Left ventricle myocardium inferior (tissue), 1 donor: ENCODE results near the gene MN1. TPM values are rescaled to one million over a fixed set of nuclear protein-coding genes. Genes with fewer than 3 reads are reported as not detected.

Experiments
- DNase-seq: peaks from one replicate; pipeline ENCODE4 v3.0.0-alpha.2; 2020
- H3K27ac ChIP-seq: fragments of 200-600 bp; replicated peaks from 2 replicates; pipeline ENCODE4 v1.8.0; 2021
- H3K27me3 ChIP-seq: fragments of 200-600 bp; 2 replicates; pipeline ENCODE4 v1.8.0; 2021; ENCODE audit warnings: low read depth
- H3K36me3 ChIP-seq: fragments of 200-600 bp; 2 replicates; pipeline ENCODE4 v1.8.0; 2021
- H3K4me1 ChIP-seq: fragments of 200-600 bp; 2 replicates; pipeline ENCODE4 v1.8.0; 2021
- H3K4me3 ChIP-seq: fragments of 200-600 bp; 2 replicates; pipeline ENCODE4 v1.8.0; 2021; ENCODE audit warnings: mild to moderate bottlenecking, moderate library complexity
- H3K9me3 ChIP-seq: fragments of 200-600 bp; replicated peaks from 2 replicates; pipeline ENCODE4 v1.8.0; 2021
- intact Hi-C: fragments of 100-400 bp; cut with micrococcal nuclease; formaldehyde crosslinking; loops from one replicate; pipeline ENCODE4 v1.11.0; 2022
- total RNA-seq: library from RNA; stranded (reverse); fragmentation: NEBNext Ultra II Directional; extraction: Animal tissue kit (Norgen Biotek cat#: 25700); gene quantifications from one replicate; pipeline ENCODE4 v1.2.1, GENCODE V29; 2021
- TF ChIP-seq, protein P1 (sequence below): fragments of 200-600 bp; IDR thresholded peaks from 2 replicates; pipeline ENCODE4 v1.8.0; 2021; ENCODE audit warnings: antibody characterized with exemption, mild to moderate bottlenecking, borderline replicate concordance
- donor health status: DM: no; HTN: yes; CAD: no; lungs with severe emphysema.

The MN1 gene
- total RNA-seq, 1 donor from 2014 or later = 7.7 TPM

DNA sequence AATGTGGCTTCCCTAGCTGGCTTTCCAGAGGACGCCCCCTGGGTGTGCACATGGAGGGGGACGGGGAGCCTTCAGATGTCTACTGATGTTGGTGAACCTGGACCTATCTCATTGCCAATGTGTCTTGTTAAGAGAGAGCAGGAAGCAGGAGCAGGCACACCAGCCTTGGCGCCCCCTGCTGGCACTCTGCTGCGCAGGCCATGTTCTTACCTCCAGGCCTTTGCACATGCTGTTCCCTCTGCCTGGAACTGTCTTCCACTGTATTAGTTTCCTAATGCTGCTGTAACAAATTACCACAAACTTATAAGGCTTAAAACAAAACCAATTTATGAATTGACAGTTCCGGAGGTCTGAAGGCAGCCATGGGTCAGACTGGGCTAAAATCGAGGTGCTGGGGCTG is 23.6 kb upstream of the MN1 start:
- DNase-seq = no peak

GRCh38 chr22:27823221-27823620 is 21.7 kb upstream of the MN1 start:
- no peaks in the 10 kb centered on the region for H3K27me3 ChIP-seq
- H3K9me3 ChIP-seq = peaks cover 7% of the 10 kb centered on the region
- H3K27ac ChIP-seq = no peak overlapping the region
- intact Hi-C loops = no loop called here
- H3K4me1 ChIP-seq = no peaks in the 10 kb centered on the region
- no peaks in the 10 kb centered on the region for H3K36me3 ChIP-seq
- TF ChIP-seq, protein P1, sequence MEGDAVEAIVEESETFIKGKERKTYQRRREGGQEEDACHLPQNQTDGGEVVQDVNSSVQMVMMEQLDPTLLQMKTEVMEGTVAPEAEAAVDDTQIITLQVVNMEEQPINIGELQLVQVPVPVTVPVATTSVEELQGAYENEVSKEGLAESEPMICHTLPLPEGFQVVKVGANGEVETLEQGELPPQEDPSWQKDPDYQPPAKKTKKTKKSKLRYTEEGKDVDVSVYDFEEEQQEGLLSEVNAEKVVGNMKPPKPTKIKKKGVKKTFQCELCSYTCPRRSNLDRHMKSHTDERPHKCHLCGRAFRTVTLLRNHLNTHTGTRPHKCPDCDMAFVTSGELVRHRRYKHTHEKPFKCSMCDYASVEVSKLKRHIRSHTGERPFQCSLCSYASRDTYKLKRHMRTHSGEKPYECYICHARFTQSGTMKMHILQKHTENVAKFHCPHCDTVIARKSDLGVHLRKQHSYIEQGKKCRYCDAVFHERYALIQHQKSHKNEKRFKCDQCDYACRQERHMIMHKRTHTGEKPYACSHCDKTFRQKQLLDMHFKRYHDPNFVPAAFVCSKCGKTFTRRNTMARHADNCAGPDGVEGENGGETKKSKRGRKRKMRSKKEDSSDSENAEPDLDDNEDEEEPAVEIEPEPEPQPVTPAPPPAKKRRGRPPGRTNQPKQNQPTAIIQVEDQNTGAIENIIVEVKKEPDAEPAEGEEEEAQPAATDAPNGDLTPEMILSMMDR = no peak
- no peak overlapping the region for H3K4me3 ChIP-seq
- DNase-seq = no peak

More for the DNA sequence above, 23.6 kb upstream of the MN1 start:
- no peaks in the 10 kb centered on the region for H3K4me1 ChIP-seq
- H3K4me3 ChIP-seq = no peak overlapping the region
- no peak overlapping the region for H3K27ac ChIP-seq
- peaks cover 3% of the 10 kb centered on the region for H3K9me3 ChIP-seq
- no peaks in the 10 kb centered on the region for H3K36me3 ChIP-seq
- H3K27me3 ChIP-seq = no peaks in the 10 kb centered on the region
- intact Hi-C loops = no loop called here
- TF ChIP-seq, protein P1 = peak; percentile 35

- TF ChIP-seq, protein P1 = no peak
- DNase-seq = no peak
- Histone ChIP-seq H3K4me3 (no peak overlapping the region), H3K9me3 (peaks cover 7% of the 10 kb centered on the region), H3K4me1 (no peaks in the 10 kb centered on the region), H3K27me3 (no peaks in the 10 kb centered on the region), H3K36me3 (no peaks in the 10 kb centered on the region), H3K27ac (no peak overlapping the region)
- intact Hi-C loops = no loop called here
Measured at GRCh38 chr22:27820896-27821866, 19.6 kb upstream of the MN1 start.

DNA sequence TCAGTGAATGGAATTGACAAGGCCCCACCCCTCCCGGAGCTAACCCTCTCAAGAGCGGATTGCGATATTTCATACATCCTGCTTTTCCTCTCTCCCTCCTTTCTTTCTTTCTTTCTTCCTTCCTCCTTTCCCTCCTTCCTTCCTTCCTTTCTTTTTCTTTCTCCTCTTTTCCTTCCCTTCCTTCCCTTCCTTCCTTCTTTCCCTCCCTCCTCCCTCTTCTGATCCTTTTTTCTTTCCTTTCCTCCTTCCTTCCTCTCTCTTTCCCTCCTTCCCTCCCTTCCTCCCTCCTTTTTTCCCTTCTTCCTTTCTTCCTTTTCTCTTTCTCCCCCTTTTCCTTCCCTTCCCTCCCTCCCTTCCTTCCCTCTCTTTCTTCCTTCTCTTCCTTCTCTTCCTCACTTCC is 15.0 kb upstream of the MN1 start:
- no peak overlapping the region for H3K4me3 ChIP-seq
- intact Hi-C loops = no loop called here
- H3K9me3 ChIP-seq = peaks cover 7% of the 10 kb centered on the region
- no peak overlapping the region for H3K27ac ChIP-seq
- no peak for DNase-seq
- no peaks in the 10 kb centered on the region for H3K4me1 ChIP-seq
- no peaks in the 10 kb centered on the region for H3K27me3 ChIP-seq
- no peaks in the 10 kb centered on the region for H3K36me3 ChIP-seq
- TF ChIP-seq, protein P1 = no peak

DNA sequence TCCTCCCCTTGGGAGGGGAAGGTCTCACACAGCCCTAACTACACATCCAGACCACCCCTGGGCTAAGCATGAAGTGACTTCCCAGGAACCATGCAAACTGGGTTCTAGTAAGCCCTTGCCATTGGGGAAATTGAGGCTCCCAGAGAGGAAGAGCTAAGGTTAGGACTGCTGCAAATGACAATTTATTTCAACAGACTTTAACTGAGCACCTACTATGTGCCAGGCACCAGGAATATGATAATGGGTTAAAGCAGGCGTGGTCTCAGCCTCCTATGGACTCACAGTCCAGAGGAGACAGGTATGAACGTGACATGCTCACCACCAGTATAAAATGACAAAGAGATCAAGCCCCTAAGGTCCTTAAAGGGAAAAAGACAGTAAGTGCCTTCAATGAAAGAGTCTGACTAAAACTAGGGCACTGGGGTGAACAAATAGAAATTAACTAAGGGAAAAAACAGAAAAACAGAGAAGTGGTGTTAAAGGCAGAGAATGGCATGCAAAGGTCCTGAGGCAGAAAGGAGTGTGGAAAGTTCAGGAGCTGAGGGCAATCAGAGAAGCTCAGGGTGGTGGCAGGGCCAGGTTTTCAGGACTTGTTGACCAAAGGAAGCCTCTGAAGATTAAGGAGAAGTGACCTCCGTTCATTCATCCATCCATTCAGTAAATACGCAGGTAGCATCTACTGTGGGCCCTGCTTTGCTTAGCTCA is 14.4 kb upstream of the MN1 start:
- intact Hi-C loops = no loop called here
- no peaks in the 10 kb centered on the region for H3K27me3 ChIP-seq
- no peak overlapping the region for H3K27ac ChIP-seq
- TF ChIP-seq, protein P1 = no peak
- no peak for DNase-seq
- no peaks in the 10 kb centered on the region for H3K4me1 ChIP-seq
- H3K4me3 ChIP-seq = no peak overlapping the region
- H3K9me3 ChIP-seq = peaks cover 7% of the 10 kb centered on the region
- H3K36me3 ChIP-seq = no peaks in the 10 kb centered on the region
